ENCODE data around the gene TRIM54. TPM values are rescaled to one million over a fixed set of nuclear protein-coding genes. Genes with fewer than 3 reads are reported as not detected.
A peak's percentile ranks its signal among the peaks of the same experiment; 100 is the strongest.

The TRIM54 gene
- total and polyA plus RNA-seq, 9 of the 15 experiments (the other 6 are each of a cell fraction or from before 2014, with no cell fraction given): not detected

DNA sequence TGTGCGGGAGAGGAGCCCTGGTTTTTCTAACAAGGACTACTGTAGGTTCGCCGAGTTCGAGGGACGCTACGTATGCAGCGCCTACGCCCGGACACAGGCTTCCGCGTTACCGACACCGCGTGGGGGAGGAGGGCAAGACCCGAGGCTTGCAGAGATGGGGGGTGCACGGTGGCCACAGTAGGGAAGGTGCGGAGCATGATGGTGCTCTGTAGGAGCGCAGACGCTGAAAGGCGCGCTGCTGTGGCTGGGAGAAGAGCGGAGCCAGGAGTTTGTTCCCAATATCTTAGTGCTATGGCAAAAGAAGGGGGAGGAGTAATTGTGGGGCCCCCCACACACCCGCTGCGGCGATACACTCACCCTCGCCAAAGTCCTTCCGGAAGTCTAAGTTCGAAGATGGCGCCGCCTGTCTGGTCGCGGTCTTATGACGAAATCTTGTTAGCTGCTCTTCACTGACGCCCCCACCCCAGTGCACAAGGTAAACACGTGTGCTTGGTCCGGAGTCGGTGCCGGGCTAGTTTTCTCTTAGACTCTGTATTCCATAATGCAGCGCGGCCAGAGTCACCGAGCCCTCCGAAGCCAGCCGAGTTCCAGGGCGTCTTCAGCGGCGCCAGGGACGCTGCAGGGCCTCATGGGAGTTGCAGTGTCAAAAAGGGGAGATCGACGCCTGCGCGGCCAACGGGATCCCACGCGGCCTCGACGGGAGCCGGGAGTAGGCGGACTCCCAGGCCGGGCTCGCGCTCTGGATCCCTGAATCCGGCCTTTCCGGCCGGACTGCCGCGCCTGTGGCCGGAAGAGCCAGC is 74.4 kb downstream of the TRIM54 start, which contains the start of gene GTF3C2 (continued):
- TF ChIP-seq, protein P1, sequence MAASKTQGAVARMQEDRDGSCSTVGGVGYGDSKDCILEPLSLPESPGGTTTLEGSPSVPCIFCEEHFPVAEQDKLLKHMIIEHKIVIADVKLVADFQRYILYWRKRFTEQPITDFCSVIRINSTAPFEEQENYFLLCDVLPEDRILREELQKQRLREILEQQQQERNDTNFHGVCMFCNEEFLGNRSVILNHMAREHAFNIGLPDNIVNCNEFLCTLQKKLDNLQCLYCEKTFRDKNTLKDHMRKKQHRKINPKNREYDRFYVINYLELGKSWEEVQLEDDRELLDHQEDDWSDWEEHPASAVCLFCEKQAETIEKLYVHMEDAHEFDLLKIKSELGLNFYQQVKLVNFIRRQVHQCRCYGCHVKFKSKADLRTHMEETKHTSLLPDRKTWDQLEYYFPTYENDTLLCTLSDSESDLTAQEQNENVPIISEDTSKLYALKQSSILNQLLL (CRISPR knock-in tag; IDR thresholded peaks at IDR 0.05; ENCODE audit: borderline replicate concordance): no peak
- TF ChIP-seq, protein P2, sequence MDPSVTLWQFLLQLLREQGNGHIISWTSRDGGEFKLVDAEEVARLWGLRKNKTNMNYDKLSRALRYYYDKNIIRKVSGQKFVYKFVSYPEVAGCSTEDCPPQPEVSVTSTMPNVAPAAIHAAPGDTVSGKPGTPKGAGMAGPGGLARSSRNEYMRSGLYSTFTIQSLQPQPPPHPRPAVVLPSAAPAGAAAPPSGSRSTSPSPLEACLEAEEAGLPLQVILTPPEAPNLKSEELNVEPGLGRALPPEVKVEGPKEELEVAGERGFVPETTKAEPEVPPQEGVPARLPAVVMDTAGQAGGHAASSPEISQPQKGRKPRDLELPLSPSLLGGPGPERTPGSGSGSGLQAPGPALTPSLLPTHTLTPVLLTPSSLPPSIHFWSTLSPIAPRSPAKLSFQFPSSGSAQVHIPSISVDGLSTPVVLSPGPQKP (CRISPR knock-in tag; IDR thresholded peaks at IDR 0.05): no peak
- TF ChIP-seq POU5F1 (IDR thresholded peaks at IDR 0.05; ENCODE audit: borderline replicate concordance, low read depth, low read length, partially characterized antibody): peak; percentile 10
- TF ChIP-seq RFX1 (IDR thresholded peaks at IDR 0.05): no peak
- no peak for TF ChIP-seq ZNF311 (CRISPR knock-in tag; IDR thresholded peaks at IDR 0.05)
- TF ChIP-seq RNF2 (IDR thresholded peaks at IDR 0.05): no peak; the same call in 1 of the 2 replicates
- TF ChIP-seq NRF1 (conservative IDR thresholded peaks at IDR 0.05 in 1 of 2, IDR thresholded peaks at IDR 0.05 in 1 of 2): peak; percentile 91 to 93
- TF ChIP-seq, protein P3, sequence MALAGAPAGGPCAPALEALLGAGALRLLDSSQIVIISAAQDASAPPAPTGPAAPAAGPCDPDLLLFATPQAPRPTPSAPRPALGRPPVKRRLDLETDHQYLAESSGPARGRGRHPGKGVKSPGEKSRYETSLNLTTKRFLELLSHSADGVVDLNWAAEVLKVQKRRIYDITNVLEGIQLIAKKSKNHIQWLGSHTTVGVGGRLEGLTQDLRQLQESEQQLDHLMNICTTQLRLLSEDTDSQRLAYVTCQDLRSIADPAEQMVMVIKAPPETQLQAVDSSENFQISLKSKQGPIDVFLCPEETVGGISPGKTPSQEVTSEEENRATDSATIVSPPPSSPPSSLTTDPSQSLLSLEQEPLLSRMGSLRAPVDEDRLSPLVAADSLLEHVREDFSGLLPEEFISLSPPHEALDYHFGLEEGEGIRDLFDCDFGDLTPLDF (CRISPR knock-in tag; IDR thresholded peaks at IDR 0.05): no peak; the same call in 1 of the 2 replicates
- TF ChIP-seq, protein P4, sequence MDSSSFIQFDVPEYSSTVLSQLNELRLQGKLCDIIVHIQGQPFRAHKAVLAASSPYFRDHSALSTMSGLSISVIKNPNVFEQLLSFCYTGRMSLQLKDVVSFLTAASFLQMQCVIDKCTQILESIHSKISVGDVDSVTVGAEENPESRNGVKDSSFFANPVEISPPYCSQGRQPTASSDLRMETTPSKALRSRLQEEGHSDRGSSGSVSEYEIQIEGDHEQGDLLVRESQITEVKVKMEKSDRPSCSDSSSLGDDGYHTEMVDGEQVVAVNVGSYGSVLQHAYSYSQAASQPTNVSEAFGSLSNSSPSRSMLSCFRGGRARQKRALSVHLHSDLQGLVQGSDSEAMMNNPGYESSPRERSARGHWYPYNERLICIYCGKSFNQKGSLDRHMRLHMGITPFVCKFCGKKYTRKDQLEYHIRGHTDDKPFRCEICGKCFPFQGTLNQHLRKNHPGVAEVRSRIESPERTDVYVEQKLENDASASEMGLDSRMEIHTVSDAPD (CRISPR knock-in tag; IDR thresholded peaks at IDR 0.05): no peak
- TF ChIP-seq ZFP36 (IDR thresholded peaks at IDR 0.05; ENCODE audit: low read depth, low read length, partially characterized antibody): no peak
- TF ChIP-seq KDM4B (IDR thresholded peaks at IDR 0.05; ENCODE audit: borderline replicate concordance in 2 of 2, low read depth in 1 of 2): no peak; a peak in 1 of 4 replicates
- TF ChIP-seq, protein P5, sequence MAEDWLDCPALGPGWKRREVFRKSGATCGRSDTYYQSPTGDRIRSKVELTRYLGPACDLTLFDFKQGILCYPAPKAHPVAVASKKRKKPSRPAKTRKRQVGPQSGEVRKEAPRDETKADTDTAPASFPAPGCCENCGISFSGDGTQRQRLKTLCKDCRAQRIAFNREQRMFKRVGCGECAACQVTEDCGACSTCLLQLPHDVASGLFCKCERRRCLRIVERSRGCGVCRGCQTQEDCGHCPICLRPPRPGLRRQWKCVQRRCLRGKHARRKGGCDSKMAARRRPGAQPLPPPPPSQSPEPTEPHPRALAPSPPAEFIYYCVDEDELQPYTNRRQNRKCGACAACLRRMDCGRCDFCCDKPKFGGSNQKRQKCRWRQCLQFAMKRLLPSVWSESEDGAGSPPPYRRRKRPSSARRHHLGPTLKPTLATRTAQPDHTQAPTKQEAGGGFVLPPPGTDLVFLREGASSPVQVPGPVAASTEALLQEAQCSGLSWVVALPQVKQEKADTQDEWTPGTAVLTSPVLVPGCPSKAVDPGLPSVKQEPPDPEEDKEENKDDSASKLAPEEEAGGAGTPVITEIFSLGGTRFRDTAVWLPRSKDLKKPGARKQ (CRISPR knock-in tag; IDR thresholded peaks at IDR 0.05): no peak
- TF ChIP-seq LEF1 (IDR thresholded peaks at IDR 0.05): peak; percentile 62
- TF ChIP-seq ZNF274 (IDR thresholded peaks at IDR 0.05; ENCODE audit: borderline replicate concordance, low read depth, low read length): no peak
- TF ChIP-seq TARDBP (IDR thresholded peaks at IDR 0.05): no peak; the same call in 1 of the 2 replicates
- peak; percentile 31 for TF ChIP-seq EP300 (IDR thresholded peaks at IDR 0.05; ENCODE audit: low read length)
- peak; percentile 34; the same call in 1 of the 2 replicates for TF ChIP-seq ESRRA (IDR thresholded peaks at IDR 0.05; ENCODE audit: borderline replicate concordance, low read depth)
- peak; percentile 85 for TF ChIP-seq ETV1 (tag; conservative IDR thresholded peaks at IDR 0.05; ENCODE audit: low read depth)
- no peak for TF ChIP-seq WHSC1 (IDR thresholded peaks at IDR 0.05; ENCODE audit: low read length)
- TF ChIP-seq ZNF644 (tag; IDR thresholded peaks at IDR 0.05; ENCODE audit: low read depth): no peak
- no peak for TF ChIP-seq CBX1 (IDR thresholded peaks at IDR 0.05; ENCODE audit: low read depth)
- TF ChIP-seq TFAM (CRISPR knock-in tag; conservative IDR thresholded peaks at IDR 0.05): no peak
